GM23338 (cell line): ENCODE results near the gene PDCD11. TPM values are rescaled to one million over a fixed set of nuclear protein-coding genes. Genes with fewer than 3 reads are reported as not detected.

Source experiments
- ATAC-seq: fragments of 200-7000 bp; cut with Tn5 transposase; 3 replicates; pipeline ENCODE4 v1.9.1; 2020
- DNase-seq: peaks from one replicate; pipeline ENCODE4 v3.0.0-alpha.2; 2015; ENCODE audit warnings: low spot score
- H2AFZ ChIP-seq: fragments of 200-600 bp; sonication (generic); 2 replicates; pipeline ENCODE4 v1.8.0; 2016; ENCODE audit warnings: antibody characterized with exemption, mild to moderate bottlenecking, moderate library complexity
- H3F3A ChIP-seq: fragments of 200-600 bp; sonication (generic); replicated peaks from 2 replicates; pipeline ENCODE4 v1.8.0; 2017; ENCODE audit warnings: antibody characterized with exemption, mixed run types, low read depth
- H3K27ac ChIP-seq: fragments of 200-600 bp; sonication (generic); 2 replicates; pipeline ENCODE4 v1.6.1; 2016; ENCODE audit warnings: low read depth
- H3K27me3 ChIP-seq: fragments of 200-600 bp; sonication (generic); 2 replicates; pipeline ENCODE4 v1.8.0; 2016; ENCODE audit warnings: mild to moderate bottlenecking, mixed run types, moderate library complexity; ENCODE audit not compliant: insufficient read depth
- H3K36me3 ChIP-seq: fragments of 200-600 bp; sonication (generic); 2 replicates; pipeline ENCODE4 v1.8.0; 2016; ENCODE audit warnings: mild to moderate bottlenecking; ENCODE audit not compliant: insufficient read depth
- H3K4me1 ChIP-seq: fragments of 200-600 bp; sonication (generic); 2 replicates; pipeline ENCODE4 v1.8.0; 2016; ENCODE audit warnings: mild to moderate bottlenecking, moderate library complexity; ENCODE audit not compliant: insufficient read depth
- H3K4me2 ChIP-seq: fragments of 200-600 bp; sonication (generic); 2 replicates; pipeline ENCODE4 v1.7.1; 2017; ENCODE audit warnings: mixed run types
- H3K4me3 ChIP-seq: fragments of 200-600 bp; sonication (generic); 2 replicates; pipeline ENCODE4 v1.6.1; 2016; ENCODE audit warnings: mixed run types
- H3K79me2 ChIP-seq: fragments of 200-600 bp; sonication (generic); replicated peaks from 2 replicates; pipeline ENCODE4 v1.8.0; 2017; ENCODE audit warnings: mild to moderate bottlenecking; ENCODE audit not compliant: insufficient read depth
- H3K9me2 ChIP-seq: fragments of 200-600 bp; sonication (generic); 2 replicates; pipeline ENCODE4 v1.8.0; 2017; ENCODE audit not compliant: insufficient read depth
- H4K20me1 ChIP-seq: fragments of 200-600 bp; sonication (generic); replicated peaks from 2 replicates; pipeline ENCODE4 v1.8.0; 2017; ENCODE audit warnings: mild to moderate bottlenecking; ENCODE audit not compliant: insufficient read depth
- H3K27ac Mint-ChIP-seq: 2 replicates; pipeline ENCODE4 v1.8.0; 2020; ENCODE audit warnings: inconsistent platforms, mild to moderate bottlenecking, moderate library complexity, mixed read lengths
- H3K27me3 Mint-ChIP-seq: 3 replicates; pipeline ENCODE4 v1.8.0; 2022; ENCODE audit warnings: low read depth, mild to moderate bottlenecking, moderate library complexity, mixed read lengths, inconsistent platforms; ENCODE audit not compliant: insufficient read depth, poor library complexity
- H3K36me3 Mint-ChIP-seq: 3 replicates; pipeline ENCODE4 v1.8.0; 2021; ENCODE audit warnings: low read depth, mild to moderate bottlenecking, inconsistent platforms, moderate library complexity, mixed read lengths
- H3K4me1 Mint-ChIP-seq: 3 replicates; pipeline ENCODE4 v1.8.0; 2020; ENCODE audit warnings: mild to moderate bottlenecking, inconsistent platforms, mixed read lengths
- H3K4me3 Mint-ChIP-seq: 3 replicates; pipeline ENCODE4 v1.8.0; 2021; ENCODE audit warnings: moderate library complexity, mild to moderate bottlenecking, inconsistent platforms, mixed read lengths
- H3K9me3 Mint-ChIP-seq: 3 replicates; pipeline ENCODE4 v1.8.0; 2020; ENCODE audit warnings: moderate library complexity, mild to moderate bottlenecking, inconsistent platforms, mixed read lengths
- CREB1 ChIP-seq: fragments of 250-450 bp; sonication (Bioruptor Pico); IDR thresholded peaks from 2 replicates; pipeline ENCODE4 v1.5.0; 2020; ENCODE audit warnings: low read depth, mild to moderate bottlenecking, moderate library complexity
- EZH2 ChIP-seq: fragments of 200-600 bp; sonication (generic); IDR thresholded peaks from one replicate; pipeline ENCODE4 v1.8.0; 2017; ENCODE audit warnings: antibody characterized with exemption, mild to moderate bottlenecking, low read depth; ENCODE audit not compliant: unreplicated experiment
- JUNB ChIP-seq: IDR thresholded peaks from one replicate; pipeline ENCODE4 v1.6.1; 2016; ENCODE audit warnings: antibody characterized with exemption; ENCODE audit not compliant: unreplicated experiment
- POLR2AphosphoS5 ChIP-seq: IDR thresholded peaks from 2 replicates; pipeline ENCODE4 v1.6.1; 2016; ENCODE audit warnings: antibody characterized with exemption, low read depth
- ZNF114 ChIP-seq: fragments of 250-450 bp; sonication (Bioruptor Pico); IDR thresholded peaks from 2 replicates; pipeline ENCODE4 v1.5.0; 2020; ENCODE audit warnings: mild to moderate bottlenecking, moderate library complexity
- ZNF331 ChIP-seq: fragments of 250-450 bp; sonication (Bioruptor Pico); IDR thresholded peaks from 2 replicates; pipeline ENCODE4 v1.5.0; 2020; ENCODE audit warnings: low read depth, mild to moderate bottlenecking, moderate library complexity
- ZNF462 ChIP-seq: fragments of 250-450 bp; sonication (Bioruptor Pico); IDR thresholded peaks from 2 replicates; pipeline ENCODE4 v1.5.0; 2020; ENCODE audit warnings: mild to moderate bottlenecking, moderate library complexity
- polyA plus RNA-seq: library from polyadenylated mRNA; unstranded; fragments of >200 nt; fragmentation: Nextera tagmentation; extraction: Ambion mirVana; gene quantifications from 2 replicates; pipeline ENCODE4 v1.2.1, GENCODE V29; 2016
- total RNA-seq: library from RNA; depleted of rRNA; stranded (reverse); fragments of >200 nt; shearing (Covaris generic); gene quantifications from 2 replicates; pipeline ENCODE4 v1.2.3, GENCODE V29; 2014
- TF ChIP-seq, protein P1 (sequence below), 2 experiments: fragments of 200-600 bp in 1 of 2; sonication (generic) in 1 of 2; conservative IDR thresholded peaks; 2 replicates each; pipeline versions ENCODE4 v1.5.1 to v1.6.1; 2016 to 2017; ENCODE audit warnings: antibody characterized with exemption in 2 of 2, low read depth in 2 of 2, mild to moderate bottlenecking in 2 of 2, moderate library complexity in 1 of 2

The PDCD11 gene
- total and polyA plus RNA-seq, 2 experiments from 2014 or later, result 82.1 to 87.8 TPM

DNA sequence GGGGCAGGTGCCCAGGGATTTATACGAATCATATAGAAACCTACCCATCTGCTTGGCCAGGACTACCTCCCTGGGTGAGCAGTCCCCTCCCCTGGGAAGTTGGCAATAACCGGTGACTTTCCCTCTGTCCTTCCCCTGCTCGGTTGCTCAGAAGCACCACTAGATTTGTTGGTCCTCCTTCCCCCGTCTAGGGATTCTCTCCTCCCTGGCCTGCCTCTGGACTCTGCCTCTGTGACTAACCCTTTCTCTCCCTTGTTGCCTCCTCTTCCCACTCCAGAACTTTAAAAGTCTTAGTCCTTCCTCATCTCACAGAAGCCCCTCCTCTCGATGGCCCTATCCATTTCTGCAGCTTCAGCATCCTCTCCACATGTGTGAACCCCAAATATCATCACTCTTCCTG, 72.8 kb downstream of the PDCD11 start (continued):
- TF ChIP-seq ZNF462 (CRISPR knock-in tag) (no peak), JUNB (no peak), POLR2AphosphoS5 (no peak), ZNF331 (no peak), EZH2 (no peak)
- TF ChIP-seq, protein P1, sequence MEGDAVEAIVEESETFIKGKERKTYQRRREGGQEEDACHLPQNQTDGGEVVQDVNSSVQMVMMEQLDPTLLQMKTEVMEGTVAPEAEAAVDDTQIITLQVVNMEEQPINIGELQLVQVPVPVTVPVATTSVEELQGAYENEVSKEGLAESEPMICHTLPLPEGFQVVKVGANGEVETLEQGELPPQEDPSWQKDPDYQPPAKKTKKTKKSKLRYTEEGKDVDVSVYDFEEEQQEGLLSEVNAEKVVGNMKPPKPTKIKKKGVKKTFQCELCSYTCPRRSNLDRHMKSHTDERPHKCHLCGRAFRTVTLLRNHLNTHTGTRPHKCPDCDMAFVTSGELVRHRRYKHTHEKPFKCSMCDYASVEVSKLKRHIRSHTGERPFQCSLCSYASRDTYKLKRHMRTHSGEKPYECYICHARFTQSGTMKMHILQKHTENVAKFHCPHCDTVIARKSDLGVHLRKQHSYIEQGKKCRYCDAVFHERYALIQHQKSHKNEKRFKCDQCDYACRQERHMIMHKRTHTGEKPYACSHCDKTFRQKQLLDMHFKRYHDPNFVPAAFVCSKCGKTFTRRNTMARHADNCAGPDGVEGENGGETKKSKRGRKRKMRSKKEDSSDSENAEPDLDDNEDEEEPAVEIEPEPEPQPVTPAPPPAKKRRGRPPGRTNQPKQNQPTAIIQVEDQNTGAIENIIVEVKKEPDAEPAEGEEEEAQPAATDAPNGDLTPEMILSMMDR (conservative IDR thresholded peaks at IDR 0.05; ENCODE audit: low read depth in 2 of 2), result no peak

GRCh38 chr10:103470761-103471653, 74.6 kb downstream of the PDCD11 start:
- DNase-seq, result no peak
- peaks cover 19% of the 10 kb centered on the region for H3K27me3 Mint-ChIP-seq
- no peak for TF ChIP-seq EZH2
- no peak for TF ChIP-seq JUNB
- TF ChIP-seq CREB1, result no peak
- TF ChIP-seq, protein P1 (conservative IDR thresholded peaks at IDR 0.05; ENCODE audit: low read depth in 2 of 2), result no peak
- no peak for TF ChIP-seq ZNF114 (CRISPR knock-in tag)
- no peak for TF ChIP-seq POLR2AphosphoS5

More at GRCh38 chr10:103470761-103471653, 74.6 kb downstream of the PDCD11 start:
- H3K9me2 ChIP-seq, result no peaks in the 10 kb centered on the region
- peak; percentile 71 for ATAC-seq
- no peaks in the 10 kb centered on the region for H3K79me2 ChIP-seq
- no peak overlapping the region for H3K4me3 Mint-ChIP-seq
- H3F3A ChIP-seq, result no peaks in the 10 kb centered on the region
- no peaks in the 10 kb centered on the region for H3K4me1 ChIP-seq
- no peak overlapping the region; the same call in 1 of the 2 replicates for H3K4me2 ChIP-seq
- H3K4me1 Mint-ChIP-seq, result peaks cover 24% of the 10 kb centered on the region
- H3K27ac Mint-ChIP-seq, result peak overlapping the region; percentile 60; the same call in 1 of the 2 replicates
- H3K27me3 ChIP-seq, result no peaks in the 10 kb centered on the region
- no peak overlapping the region for H3K27ac ChIP-seq
- H3K4me3 ChIP-seq, result no peak overlapping the region
- no peaks in the 10 kb centered on the region for H4K20me1 ChIP-seq
- no peaks in the 10 kb centered on the region for H3K9me3 Mint-ChIP-seq
- no peaks in the 10 kb centered on the region for H3K36me3 Mint-ChIP-seq
- peak overlapping the region; percentile 85 for H2AFZ ChIP-seq
- no peaks in the 10 kb centered on the region for H3K36me3 ChIP-seq
